OCI-LY7 (cell line): ENCODE results near the gene MYRIP.

Experiments used
- EZH2phosphoT487 ChIP-seq: fragments of 200-600 bp; sonication (generic); IDR thresholded peaks from 2 replicates; pipeline ENCODE4 v1.6.1; 2018; ENCODE audit warnings: low read depth, borderline replicate concordance, mild to moderate bottlenecking, mixed run types, antibody characterized with exemption, low read length, moderate library complexity, mixed read lengths
- TF ChIP-seq, protein P1 (sequence below): fragments of 200-600 bp; sonication (generic); conservative IDR thresholded peaks from 2 replicates; pipeline ENCODE4 v1.5.1; 2014; ENCODE audit warnings: mild to moderate bottlenecking, antibody characterized with exemption, low read length, moderate library complexity, mixed read lengths

DNA sequence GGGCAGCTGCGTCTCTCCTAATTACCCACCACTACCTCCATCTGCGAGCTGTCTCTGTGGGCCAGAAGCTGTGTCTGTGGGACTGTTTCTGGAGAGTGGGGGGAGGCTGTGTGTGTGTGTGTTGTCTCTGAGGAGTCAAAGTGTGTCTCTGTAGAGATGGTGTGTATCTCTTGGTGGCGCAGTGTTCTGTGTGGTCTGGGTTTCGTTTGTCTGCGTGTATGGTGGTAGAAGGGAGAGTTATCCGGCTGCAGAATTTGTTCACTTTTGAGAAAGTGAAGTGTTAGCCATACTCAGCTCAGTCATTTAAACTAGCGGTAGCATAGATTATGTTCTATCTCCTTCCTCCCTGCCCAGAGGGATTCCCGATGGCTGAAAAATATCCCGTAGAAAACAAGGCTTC, 2.2 kb downstream of the MYRIP start:
- TF ChIP-seq, protein P1, sequence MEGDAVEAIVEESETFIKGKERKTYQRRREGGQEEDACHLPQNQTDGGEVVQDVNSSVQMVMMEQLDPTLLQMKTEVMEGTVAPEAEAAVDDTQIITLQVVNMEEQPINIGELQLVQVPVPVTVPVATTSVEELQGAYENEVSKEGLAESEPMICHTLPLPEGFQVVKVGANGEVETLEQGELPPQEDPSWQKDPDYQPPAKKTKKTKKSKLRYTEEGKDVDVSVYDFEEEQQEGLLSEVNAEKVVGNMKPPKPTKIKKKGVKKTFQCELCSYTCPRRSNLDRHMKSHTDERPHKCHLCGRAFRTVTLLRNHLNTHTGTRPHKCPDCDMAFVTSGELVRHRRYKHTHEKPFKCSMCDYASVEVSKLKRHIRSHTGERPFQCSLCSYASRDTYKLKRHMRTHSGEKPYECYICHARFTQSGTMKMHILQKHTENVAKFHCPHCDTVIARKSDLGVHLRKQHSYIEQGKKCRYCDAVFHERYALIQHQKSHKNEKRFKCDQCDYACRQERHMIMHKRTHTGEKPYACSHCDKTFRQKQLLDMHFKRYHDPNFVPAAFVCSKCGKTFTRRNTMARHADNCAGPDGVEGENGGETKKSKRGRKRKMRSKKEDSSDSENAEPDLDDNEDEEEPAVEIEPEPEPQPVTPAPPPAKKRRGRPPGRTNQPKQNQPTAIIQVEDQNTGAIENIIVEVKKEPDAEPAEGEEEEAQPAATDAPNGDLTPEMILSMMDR = no peak
- no peak for TF ChIP-seq EZH2phosphoT487
